ENCODE measurements around the gene MEDAG.

DNA sequence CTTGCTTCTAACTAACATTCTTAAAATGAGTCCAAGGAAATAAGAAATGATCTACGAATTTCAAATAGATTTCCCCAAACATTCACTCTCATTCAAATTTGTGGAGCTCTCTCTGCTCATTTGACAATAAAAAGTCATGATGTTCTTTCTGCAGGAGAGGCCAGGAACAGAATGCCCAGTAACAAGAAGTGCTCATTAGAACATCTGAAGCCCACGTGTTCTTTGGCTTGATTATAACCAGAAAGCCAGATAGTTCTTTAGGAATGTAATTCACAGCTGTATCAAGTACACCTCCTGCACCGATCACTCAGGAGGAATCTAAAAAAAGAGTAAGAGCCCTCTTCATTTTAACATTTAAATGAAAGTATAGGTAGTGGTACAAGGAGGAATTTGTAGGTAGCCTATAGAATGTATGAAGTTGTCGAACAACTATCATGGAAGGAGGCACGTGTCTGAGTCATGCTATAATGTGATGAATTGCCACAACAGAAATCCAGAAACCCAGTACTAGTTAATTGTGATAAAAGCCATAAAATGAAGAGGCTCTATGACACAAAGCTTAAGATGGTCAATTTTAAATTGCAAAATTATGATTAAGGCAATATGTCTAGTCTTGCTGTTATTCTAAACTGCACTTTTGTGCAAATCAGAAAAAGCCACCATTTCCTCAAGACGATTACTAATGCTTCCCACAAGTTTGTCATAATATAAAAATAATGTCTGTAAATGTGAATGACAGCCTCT is 12.8 kb downstream of the MEDAG start:
- TF ChIP-seq, protein P1, sequence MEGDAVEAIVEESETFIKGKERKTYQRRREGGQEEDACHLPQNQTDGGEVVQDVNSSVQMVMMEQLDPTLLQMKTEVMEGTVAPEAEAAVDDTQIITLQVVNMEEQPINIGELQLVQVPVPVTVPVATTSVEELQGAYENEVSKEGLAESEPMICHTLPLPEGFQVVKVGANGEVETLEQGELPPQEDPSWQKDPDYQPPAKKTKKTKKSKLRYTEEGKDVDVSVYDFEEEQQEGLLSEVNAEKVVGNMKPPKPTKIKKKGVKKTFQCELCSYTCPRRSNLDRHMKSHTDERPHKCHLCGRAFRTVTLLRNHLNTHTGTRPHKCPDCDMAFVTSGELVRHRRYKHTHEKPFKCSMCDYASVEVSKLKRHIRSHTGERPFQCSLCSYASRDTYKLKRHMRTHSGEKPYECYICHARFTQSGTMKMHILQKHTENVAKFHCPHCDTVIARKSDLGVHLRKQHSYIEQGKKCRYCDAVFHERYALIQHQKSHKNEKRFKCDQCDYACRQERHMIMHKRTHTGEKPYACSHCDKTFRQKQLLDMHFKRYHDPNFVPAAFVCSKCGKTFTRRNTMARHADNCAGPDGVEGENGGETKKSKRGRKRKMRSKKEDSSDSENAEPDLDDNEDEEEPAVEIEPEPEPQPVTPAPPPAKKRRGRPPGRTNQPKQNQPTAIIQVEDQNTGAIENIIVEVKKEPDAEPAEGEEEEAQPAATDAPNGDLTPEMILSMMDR (IDR thresholded peaks at IDR 0.05): no peak
- TF ChIP-seq ELF1 (IDR thresholded peaks at IDR 0.05): no peak
- no peak for TF ChIP-seq FOXM1 (IDR thresholded peaks at IDR 0.05; ENCODE audit: low read depth)
- TF ChIP-seq MXI1 (IDR thresholded peaks at IDR 0.05; ENCODE audit: low read depth, low read length): no peak
- TF ChIP-seq TAF1 (IDR thresholded peaks at IDR 0.05; ENCODE audit: borderline replicate concordance, low read depth, low read length): no peak
- TF ChIP-seq, protein P2, sequence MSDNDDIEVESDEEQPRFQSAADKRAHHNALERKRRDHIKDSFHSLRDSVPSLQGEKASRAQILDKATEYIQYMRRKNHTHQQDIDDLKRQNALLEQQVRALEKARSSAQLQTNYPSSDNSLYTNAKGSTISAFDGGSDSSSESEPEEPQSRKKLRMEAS (IDR thresholded peaks at IDR 0.05; ENCODE audit: low read depth): no peak
- TF ChIP-seq PBX3 (IDR thresholded peaks at IDR 0.05): no peak
- no peak for TF ChIP-seq FOSL2 (IDR thresholded peaks at IDR 0.05; ENCODE audit: borderline replicate concordance, low read depth)
- no peak for TF ChIP-seq RXRA (IDR thresholded peaks at IDR 0.05; ENCODE audit: borderline replicate concordance, low read depth)
